ENCODE measurements around the gene MEGF10.

MEGF10 gene

DNA sequence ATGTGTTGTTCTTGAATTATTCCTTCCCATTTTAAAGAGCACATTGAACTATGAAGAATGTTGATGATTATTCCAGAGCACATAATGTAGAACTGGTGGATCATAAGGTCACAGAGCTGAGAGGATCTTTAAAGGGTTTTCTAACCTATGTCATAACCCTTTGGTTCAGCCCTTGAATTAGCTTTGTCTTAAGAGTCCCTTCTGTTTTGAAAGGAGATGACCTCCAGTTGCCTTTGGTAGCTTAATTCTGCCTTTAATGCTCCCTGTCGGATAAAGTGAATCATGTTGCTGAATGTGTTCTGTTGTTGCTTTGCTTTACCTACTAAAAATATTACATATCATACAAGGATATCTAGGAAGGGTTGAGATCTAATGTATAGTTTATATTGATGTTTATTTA is 127.8 kb downstream of the MEGF10 start:
- Histone ChIP-seq H3K9me3 (ENCODE audit: control insufficient read depth in 1 of 2, low read length in 2 of 2) (no peaks in the 10 kb centered on the region), H3K36me3 (ENCODE audit: control insufficient read depth in 1 of 2, insufficient read depth in 2 of 2, low read length in 2 of 2) (no peaks in the 10 kb centered on the region), H3K9ac (ENCODE audit: low read depth in 1 of 2, low read length in 2 of 2) (no peak overlapping the region), H3K4me1 (ENCODE audit: control insufficient read depth in 1 of 2, insufficient read depth in 2 of 2, low read length in 2 of 2) (no peaks in the 10 kb centered on the region), H3K27me3 (ENCODE audit: control insufficient read depth in 1 of 2, insufficient read depth in 2 of 2, low read length in 2 of 2) (no peaks in the 10 kb centered on the region), H3K4me3 (ENCODE audit: low read depth in 1 of 2, low read length in 2 of 2) (no peak overlapping the region), H3K27ac (ENCODE audit: low read depth, low read length) (no peak overlapping the region)

DNA sequence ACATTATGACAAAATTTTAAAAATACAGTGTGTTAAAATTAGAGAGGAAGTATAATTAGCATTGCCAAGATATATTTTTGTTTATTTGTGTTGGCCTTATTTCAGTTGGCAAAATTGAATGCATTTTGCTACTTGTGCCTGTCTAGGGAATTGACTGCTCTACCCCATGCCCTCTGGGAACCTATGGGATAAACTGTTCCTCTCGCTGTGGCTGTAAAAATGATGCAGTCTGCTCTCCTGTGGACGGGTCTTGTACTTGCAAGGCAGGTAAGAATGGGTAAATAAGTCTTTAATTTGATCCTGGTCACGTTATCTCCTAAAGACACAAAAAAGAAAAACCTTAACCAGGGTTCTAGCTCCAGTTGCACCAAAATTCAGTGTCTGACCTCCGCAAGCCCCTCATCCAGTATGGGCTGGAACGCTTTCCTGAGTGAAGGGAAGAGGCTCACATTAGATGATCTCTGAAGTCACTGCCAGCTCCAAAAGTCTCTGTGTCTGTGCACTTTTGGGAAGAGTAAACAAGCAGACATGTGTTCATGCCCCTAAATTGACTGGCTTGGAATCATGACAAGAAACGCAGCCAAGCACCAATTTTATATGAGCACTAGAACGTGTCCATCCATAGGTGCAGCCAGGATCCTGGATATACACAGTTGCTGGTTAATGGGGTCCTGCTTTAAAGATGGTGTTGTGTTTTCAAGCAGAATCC is 128.5 kb downstream of the MEGF10 start:
- no peaks in the 10 kb centered on the region for H3K36me3 ChIP-seq (ENCODE audit: control insufficient read depth in 1 of 2, insufficient read depth in 2 of 2, low read length in 2 of 2)
- H3K9me3 ChIP-seq (ENCODE audit: control insufficient read depth in 1 of 2, low read length in 2 of 2): no peaks in the 10 kb centered on the region
- H3K27ac ChIP-seq (ENCODE audit: low read depth, low read length): no peak overlapping the region
- no peaks in the 10 kb centered on the region for H3K27me3 ChIP-seq (ENCODE audit: control insufficient read depth in 1 of 2, insufficient read depth in 2 of 2, low read length in 2 of 2)
- no peak overlapping the region for H3K9ac ChIP-seq (ENCODE audit: low read depth in 1 of 2, low read length in 2 of 2)
- H3K4me1 ChIP-seq (ENCODE audit: control insufficient read depth in 1 of 2, insufficient read depth in 2 of 2, low read length in 2 of 2): no peaks in the 10 kb centered on the region
- no peak overlapping the region for H3K4me3 ChIP-seq (ENCODE audit: low read depth in 1 of 2, low read length in 2 of 2)

GRCh38 chr5:127419683-127420257 is 129.2 kb downstream of the MEGF10 start:
- H3K27me3 ChIP-seq (ENCODE audit: control insufficient read depth in 1 of 2, insufficient read depth in 2 of 2, low read length in 2 of 2): no peaks in the 10 kb centered on the region
- no peak overlapping the region for H3K9ac ChIP-seq (ENCODE audit: low read depth in 1 of 2, low read length in 2 of 2)
- H3K4me3 ChIP-seq (ENCODE audit: low read depth in 1 of 2, low read length in 2 of 2): no peak overlapping the region
- H3K9me3 ChIP-seq (ENCODE audit: control insufficient read depth in 1 of 2, low read length in 2 of 2): no peaks in the 10 kb centered on the region
- no peak overlapping the region for H3K27ac ChIP-seq (ENCODE audit: low read depth, low read length)
- H3K36me3 ChIP-seq (ENCODE audit: control insufficient read depth in 1 of 2, insufficient read depth in 2 of 2, low read length in 2 of 2): no peaks in the 10 kb centered on the region
- H3K4me1 ChIP-seq (ENCODE audit: control insufficient read depth in 1 of 2, insufficient read depth in 2 of 2, low read length in 2 of 2): no peaks in the 10 kb centered on the region

DNA sequence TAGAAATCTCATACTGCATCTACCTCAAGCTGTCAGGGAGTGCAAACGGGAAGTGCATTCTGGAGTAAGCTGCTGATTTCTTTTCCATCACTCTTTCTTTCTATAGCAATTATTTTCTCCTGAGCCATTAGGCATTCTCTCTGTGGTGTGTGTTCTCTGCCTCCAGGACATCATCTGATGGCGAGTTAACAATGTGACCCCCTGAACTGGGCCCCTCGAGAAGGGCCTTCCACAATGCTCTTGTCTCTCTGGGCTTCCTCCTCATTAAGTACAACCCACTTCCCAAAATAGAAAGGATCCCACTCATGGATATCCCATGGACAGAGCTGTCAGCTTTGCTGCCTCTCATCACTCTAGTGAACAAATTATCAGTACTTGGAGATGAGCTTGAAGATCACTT is 130.2 kb downstream of the MEGF10 start:
- Histone ChIP-seq H3K9ac (ENCODE audit: low read depth in 1 of 2, low read length in 2 of 2) (no peak overlapping the region), H3K36me3 (ENCODE audit: control insufficient read depth in 1 of 2, insufficient read depth in 2 of 2, low read length in 2 of 2) (no peaks in the 10 kb centered on the region), H3K27ac (ENCODE audit: low read depth, low read length) (no peak overlapping the region), H3K4me1 (ENCODE audit: control insufficient read depth in 1 of 2, insufficient read depth in 2 of 2, low read length in 2 of 2) (no peaks in the 10 kb centered on the region), H3K27me3 (ENCODE audit: control insufficient read depth in 1 of 2, insufficient read depth in 2 of 2, low read length in 2 of 2) (no peaks in the 10 kb centered on the region), H3K9me3 (ENCODE audit: control insufficient read depth in 1 of 2, low read length in 2 of 2) (no peaks in the 10 kb centered on the region), H3K4me3 (ENCODE audit: low read depth in 1 of 2, low read length in 2 of 2) (no peak overlapping the region)

GRCh38 chr5:127421471-127421870 is 130.9 kb downstream of the MEGF10 start:
- no peaks in the 10 kb centered on the region for H3K4me1 ChIP-seq (ENCODE audit: control insufficient read depth in 1 of 2, insufficient read depth in 2 of 2, low read length in 2 of 2)
- no peaks in the 10 kb centered on the region for H3K27me3 ChIP-seq (ENCODE audit: control insufficient read depth in 1 of 2, insufficient read depth in 2 of 2, low read length in 2 of 2)
- no peak overlapping the region for H3K4me3 ChIP-seq (ENCODE audit: low read depth in 1 of 2, low read length in 2 of 2)
- no peaks in the 10 kb centered on the region for H3K9me3 ChIP-seq (ENCODE audit: control insufficient read depth in 1 of 2, low read length in 2 of 2)
- no peak overlapping the region for H3K9ac ChIP-seq (ENCODE audit: low read depth in 1 of 2, low read length in 2 of 2)
- H3K27ac ChIP-seq (ENCODE audit: low read depth, low read length): no peak overlapping the region
- no peaks in the 10 kb centered on the region for H3K36me3 ChIP-seq (ENCODE audit: control insufficient read depth in 1 of 2, insufficient read depth in 2 of 2, low read length in 2 of 2)

DNA sequence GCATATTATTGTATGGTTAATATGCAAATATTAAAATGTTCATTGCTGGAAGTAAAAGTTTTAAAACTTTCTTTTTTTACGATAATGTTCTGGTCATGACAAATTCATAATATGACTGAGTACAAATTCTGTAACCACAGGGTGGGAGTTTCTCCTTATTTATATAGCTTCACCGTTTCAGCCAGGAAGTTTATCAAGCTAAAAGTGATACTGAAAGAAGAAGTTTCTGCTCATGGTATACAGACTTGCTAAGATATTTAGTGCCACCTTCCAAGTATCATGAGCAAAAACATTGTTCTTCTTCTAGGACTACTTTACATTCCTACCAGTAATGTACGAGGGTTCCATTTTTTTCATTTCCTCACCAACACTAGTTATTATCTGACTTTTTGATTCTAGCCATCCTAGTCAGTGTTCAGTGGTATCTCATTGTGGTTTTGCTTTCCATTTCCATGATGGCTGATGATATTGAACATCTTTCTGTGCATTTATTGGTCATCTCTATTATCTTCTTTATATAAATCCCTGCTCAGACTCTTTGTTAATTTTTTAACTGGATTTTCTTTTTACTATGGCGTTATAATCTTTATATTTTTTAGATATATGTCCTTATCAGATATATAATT is 132.7 kb downstream of the MEGF10 start:
- H3K36me3 ChIP-seq (ENCODE audit: control insufficient read depth in 1 of 2, insufficient read depth in 2 of 2, low read length in 2 of 2): no peaks in the 10 kb centered on the region
- no peaks in the 10 kb centered on the region for H3K9me3 ChIP-seq (ENCODE audit: control insufficient read depth in 1 of 2, low read length in 2 of 2)
- H3K4me1 ChIP-seq (ENCODE audit: control insufficient read depth in 1 of 2, insufficient read depth in 2 of 2, low read length in 2 of 2): peaks cover 2 to 3% of the 10 kb centered on the region in 2 donors
- H3K27ac ChIP-seq (ENCODE audit: low read depth, low read length): no peak overlapping the region
- no peak overlapping the region for H3K4me3 ChIP-seq (ENCODE audit: low read depth in 1 of 2, low read length in 2 of 2)
- H3K27me3 ChIP-seq (ENCODE audit: control insufficient read depth in 1 of 2, insufficient read depth in 2 of 2, low read length in 2 of 2): no peaks in the 10 kb centered on the region
- H3K9ac ChIP-seq (ENCODE audit: low read depth in 1 of 2, low read length in 2 of 2): no peak overlapping the region

GRCh38 chr5:127425037-127425436 is 134.4 kb downstream of the MEGF10 start:
- Histone ChIP-seq H3K9ac (ENCODE audit: low read depth in 1 of 2, low read length in 2 of 2) (no peak overlapping the region), H3K9me3 (ENCODE audit: control insufficient read depth in 1 of 2, low read length in 2 of 2) (no peaks in the 10 kb centered on the region), H3K36me3 (ENCODE audit: control insufficient read depth in 1 of 2, insufficient read depth in 2 of 2, low read length in 2 of 2) (no peaks in the 10 kb centered on the region), H3K27ac (ENCODE audit: low read depth, low read length) (no peak overlapping the region), H3K27me3 (ENCODE audit: control insufficient read depth in 1 of 2, insufficient read depth in 2 of 2, low read length in 2 of 2) (no peaks in the 10 kb centered on the region), H3K4me3 (ENCODE audit: low read depth in 1 of 2, low read length in 2 of 2) (no peak overlapping the region), H3K4me1 (ENCODE audit: control insufficient read depth in 1 of 2, insufficient read depth in 2 of 2, low read length in 2 of 2) (peaks cover 4 to 9% of the 10 kb centered on the region in 2 donors)

DNA sequence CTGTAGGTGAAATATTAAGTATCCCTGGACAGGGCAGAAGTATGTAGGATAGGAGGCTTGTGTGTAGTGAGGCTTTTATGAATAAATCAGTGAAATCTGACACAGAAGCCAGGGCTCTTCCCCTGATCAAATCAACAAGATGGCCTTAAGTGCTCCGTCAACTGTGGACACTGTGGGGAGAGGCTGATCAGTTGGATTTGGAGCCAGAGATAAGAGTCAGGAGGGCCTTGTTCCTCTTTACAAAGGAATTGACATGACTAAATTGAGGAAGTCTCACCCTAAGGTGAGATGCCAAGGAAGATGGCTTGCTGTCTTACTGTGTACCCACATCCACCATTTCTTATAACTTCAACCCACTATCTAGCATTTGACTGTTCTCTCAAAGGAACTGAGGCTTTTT is 135.3 kb downstream of the MEGF10 start:
- H3K4me1 ChIP-seq (ENCODE audit: control insufficient read depth in 1 of 2, insufficient read depth in 2 of 2, low read length in 2 of 2): peaks cover 4 to 9% of the 10 kb centered on the region in 2 donors
- no peaks in the 10 kb centered on the region for H3K36me3 ChIP-seq (ENCODE audit: control insufficient read depth in 1 of 2, insufficient read depth in 2 of 2, low read length in 2 of 2)
- H3K27ac ChIP-seq (ENCODE audit: low read depth, low read length): no peak overlapping the region
- H3K27me3 ChIP-seq (ENCODE audit: control insufficient read depth in 1 of 2, insufficient read depth in 2 of 2, low read length in 2 of 2): no peaks in the 10 kb centered on the region
- H3K9ac ChIP-seq (ENCODE audit: low read depth in 1 of 2, low read length in 2 of 2): no peak overlapping the region
- no peaks in the 10 kb centered on the region for H3K9me3 ChIP-seq (ENCODE audit: control insufficient read depth in 1 of 2, low read length in 2 of 2)
- no peak overlapping the region for H3K4me3 ChIP-seq (ENCODE audit: low read depth in 1 of 2, low read length in 2 of 2)

GRCh38 chr5:127426661-127427060 is 136.1 kb downstream of the MEGF10 start:
- H3K4me1 ChIP-seq (ENCODE audit: control insufficient read depth in 1 of 2, insufficient read depth in 2 of 2, low read length in 2 of 2): peaks cover 4 to 9% of the 10 kb centered on the region in 2 donors
- H3K36me3 ChIP-seq (ENCODE audit: control insufficient read depth in 1 of 2, insufficient read depth in 2 of 2, low read length in 2 of 2): no peaks in the 10 kb centered on the region
- H3K27me3 ChIP-seq (ENCODE audit: control insufficient read depth in 1 of 2, insufficient read depth in 2 of 2, low read length in 2 of 2): no peaks in the 10 kb centered on the region
- no peak overlapping the region for H3K27ac ChIP-seq (ENCODE audit: low read depth, low read length)
- no peak overlapping the region for H3K4me3 ChIP-seq (ENCODE audit: low read depth in 1 of 2, low read length in 2 of 2)
- no peaks in the 10 kb centered on the region for H3K9me3 ChIP-seq (ENCODE audit: control insufficient read depth in 1 of 2, low read length in 2 of 2)
- no peak overlapping the region for H3K9ac ChIP-seq (ENCODE audit: low read depth in 1 of 2, low read length in 2 of 2)

DNA sequence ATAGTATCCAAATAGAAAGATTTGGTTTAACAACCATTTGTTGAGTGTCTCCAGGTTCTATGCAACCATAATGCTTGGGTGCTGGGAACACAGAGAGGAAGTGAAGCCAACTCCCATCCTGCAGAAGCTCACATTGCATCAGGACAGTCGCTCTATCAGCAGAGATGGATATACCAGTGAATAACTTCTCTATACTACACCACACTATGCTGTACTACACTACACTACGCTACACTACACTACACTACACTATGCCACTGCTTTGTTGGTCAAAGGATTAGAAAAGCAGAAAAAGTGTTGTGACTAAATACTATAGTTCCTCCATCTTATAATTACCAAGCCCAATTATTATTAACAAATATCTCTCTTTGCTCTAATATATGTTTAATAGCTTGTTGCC is 137.7 kb downstream of the MEGF10 start:
- Histone ChIP-seq H3K36me3 (ENCODE audit: control insufficient read depth in 1 of 2, insufficient read depth in 2 of 2, low read length in 2 of 2) (no peaks in the 10 kb centered on the region), H3K27ac (ENCODE audit: low read depth, low read length) (no peak overlapping the region), H3K9ac (ENCODE audit: low read depth in 1 of 2, low read length in 2 of 2) (no peak overlapping the region), H3K27me3 (ENCODE audit: control insufficient read depth in 1 of 2, insufficient read depth in 2 of 2, low read length in 2 of 2) (no peaks in the 10 kb centered on the region), H3K4me1 (ENCODE audit: control insufficient read depth in 1 of 2, insufficient read depth in 2 of 2, low read length in 2 of 2) (peaks cover 4 to 9% of the 10 kb centered on the region in 2 donors), H3K9me3 (ENCODE audit: control insufficient read depth in 1 of 2, low read length in 2 of 2) (no peaks in the 10 kb centered on the region), H3K4me3 (ENCODE audit: low read depth in 1 of 2, low read length in 2 of 2) (no peak overlapping the region)
